CD4-positive, alpha-beta T cell (primary cell): Measurements from ENCODE around the gene PKN2. TPM values are rescaled to one million over a fixed set of nuclear protein-coding genes. Genes with fewer than 3 reads are reported as not detected.
A peak's percentile ranks its signal among the peaks of the same experiment; 100 is the strongest.

Source experiments
- ATAC-seq: fragments of 200-7000 bp; cut with Tn5 transposase; one replicate; pipeline ENCODE4 v1.10.0; 2022; ENCODE audit warnings: mild to moderate bottlenecking; ENCODE audit not compliant: poor library complexity
- CTCF ChIA-PET: fragments of 350-600 bp; sonication (Branson Sonifier 250); formaldehyde crosslinking; loops from one replicate; lab custom pipeline; 2021; ENCODE audit warnings: antibody characterized with exemption, inconsistent platforms; lab: Charles Lee
- POLR2A ChIA-PET: fragments of 350-600 bp; sonication (Branson Sonifier 250); formaldehyde crosslinking; loops from one replicate; lab custom pipeline; 2021; ENCODE audit warnings: antibody characterized with exemption, inconsistent platforms; lab: Charles Lee
- DNase-seq, 14 experiments: peaks; one replicate each; pipeline ENCODE4 v3.0.0-alpha.2; 2013 to 2020; ENCODE audit warnings: mixed read lengths in 2 of 14
- H3K27ac ChIP-seq, 2 donors: one replicate each; pipeline versions ENCODE4 v1.5.1 to v1.7.0; 2013; ENCODE audit warnings: low read length in 2 of 2, low read depth in 1 of 2, mild to moderate bottlenecking in 1 of 2
- H3K27me3 ChIP-seq, 2 experiments: 1 replicate in 1 of 2; 2 replicates in 1 of 2; pipeline versions ENCODE4 v1.6.1 to v1.7.0; 2013; ENCODE audit warnings: low read length in 2 of 2, control low read depth in 1 of 2, mild to moderate bottlenecking in 1 of 2, moderate library complexity in 1 of 2; ENCODE audit not compliant: insufficient read depth in 2 of 2, control insufficient read depth in 1 of 2
- H3K36me3 ChIP-seq: one replicate; pipeline ENCODE4 v1.6.1; 2013; ENCODE audit warnings: low read length, control low read depth; ENCODE audit not compliant: insufficient read depth
- H3K4me1 ChIP-seq: one replicate; pipeline ENCODE4 v1.6.1; 2013; ENCODE audit warnings: low read length, control low read depth; ENCODE audit not compliant: insufficient read depth
- H3K4me3 ChIP-seq: one replicate; pipeline ENCODE4 v1.5.1; 2013; ENCODE audit warnings: mild to moderate bottlenecking, low read length, moderate library complexity
- H3K9me3 ChIP-seq, 2 experiments: 1 replicate in 1 of 2; 2 replicates in 1 of 2; pipeline versions ENCODE4 v1.6.1 to v1.7.0; 2013; ENCODE audit warnings: low read length in 2 of 2, mild to moderate bottlenecking in 2 of 2, control low read depth in 1 of 2, moderate library complexity in 1 of 2; ENCODE audit not compliant: control insufficient read depth in 1 of 2, insufficient read depth in 1 of 2
- H3K27ac Mint-ChIP-seq: one replicate; pipeline ENCODE4 v1.8.0; 2020; ENCODE audit warnings: mixed read lengths
- H3K27me3 Mint-ChIP-seq: one replicate; pipeline ENCODE4 v1.8.0; 2021; ENCODE audit warnings: mixed read lengths
- H3K36me3 Mint-ChIP-seq: one replicate; pipeline ENCODE4 v1.8.0; 2021; ENCODE audit warnings: low read depth, mixed read lengths
- H3K4me1 Mint-ChIP-seq: one replicate; pipeline ENCODE4 v1.8.0; 2021; ENCODE audit warnings: low read depth, mixed read lengths
- H3K4me3 Mint-ChIP-seq: one replicate; pipeline ENCODE4 v1.8.0; 2020; ENCODE audit warnings: mild to moderate bottlenecking, mixed read lengths
- H3K9me3 Mint-ChIP-seq: one replicate; pipeline ENCODE4 v1.8.0; 2020; ENCODE audit warnings: mixed read lengths
- CTCF ChIP-seq: fragments of 200-600 bp; IDR thresholded peaks from one replicate; pipeline ENCODE4 v1.8.0; 2022; ENCODE audit warnings: antibody characterized with exemption, mild to moderate bottlenecking
- intact Hi-C, 2 experiments: fragments of 100-400 bp; cut with DNase I in 1 of 2; cut with micrococcal nuclease in 1 of 2; formaldehyde crosslinking; loops; one replicate each; pipeline versions ENCODE4 v1.15.1 to v1.9.0; 2023 to 2025; cut with DNase I, micrococcal nuclease
- total RNA-seq, 174 experiments: library from RNA in 2 of 174; stranded (reverse) in 2 of 174; gene quantifications; one replicate each; pipeline ENCODE4 v1.2.3 and lab custom pipeline; 2021 to 2026

The PKN2 gene
- total RNA-seq, 2 experiments from 2014 or later = 38.8 to 41.4 TPM

GRCh38 chr1:88680471-88680870 is 3.6 kb upstream of the PKN2 start:
- no peak for ATAC-seq
- CTCF ChIA-PET = no interaction called here
- H3K9me3 Mint-ChIP-seq = no peaks in the 10 kb centered on the region
- Histone ChIP-seq H3K4me1 (peaks cover 15% of the 10 kb centered on the region), H3K27ac (no peak overlapping the region), H3K27me3 (no peaks in the 10 kb centered on the region), H3K36me3 (no peaks in the 10 kb centered on the region), H3K4me3 (no peak overlapping the region), H3K9me3 (no peaks in the 10 kb centered on the region)
- H3K27ac Mint-ChIP-seq = peak overlapping the region; percentile 28
- no peak overlapping the region for H3K4me3 Mint-ChIP-seq
- H3K27me3 Mint-ChIP-seq = no peaks in the 10 kb centered on the region
- no peak for DNase-seq
- intact Hi-C loops = loop anchor here in 1 of 2 experiments (5.0 to 10.0 kb wide), 2 partner anchors 1314 to 1353 kb away; partner anchors contain the start of genes LMO4 and ZNF326
- POLR2A ChIA-PET = interaction anchor here (1.5 kb wide), 1 partner anchor 9 kb away, joined by 3 read pairs; no protein-coding TSS in a partner anchor
- TF ChIP-seq CTCF = no peak
- peaks cover 21% of the 10 kb centered on the region for H3K36me3 Mint-ChIP-seq
- peaks cover 21% of the 10 kb centered on the region for H3K4me1 Mint-ChIP-seq

GRCh38 chr1:88680911-88681622 is 3.0 kb upstream of the PKN2 start:
- POLR2A ChIA-PET = interaction anchor here (1.5 kb wide), 1 partner anchor 10 kb away, joined by 3 read pairs; no protein-coding TSS in a partner anchor
- H3K36me3 ChIP-seq = no peaks in the 10 kb centered on the region
- ATAC-seq (no peak), DNase-seq (no peak)
- H3K4me1 ChIP-seq = peaks cover 15% of the 10 kb centered on the region
- Mint-ChIP-seq H3K4me3 (no peak overlapping the region), H3K9me3 (no peaks in the 10 kb centered on the region), H3K27me3 (no peaks in the 10 kb centered on the region), H3K36me3 (peaks cover 21% of the 10 kb centered on the region), H3K27ac (no peak overlapping the region), H3K4me1 (peaks cover 22% of the 10 kb centered on the region)
- CTCF ChIA-PET = no interaction called here
- no peaks in the 10 kb centered on the region for H3K9me3 ChIP-seq
- H3K4me3 ChIP-seq = no peak overlapping the region
- no peaks in the 10 kb centered on the region for H3K27me3 ChIP-seq
- intact Hi-C loops = loop anchor here in 1 of 2 experiments (5.0 to 10.0 kb wide), 2 partner anchors 1314 to 1354 kb away; partner anchors contain the start of genes LMO4 and ZNF326
- TF ChIP-seq CTCF = no peak
- no peak overlapping the region for H3K27ac ChIP-seq

- Mint-ChIP-seq H3K36me3 (peaks cover 35% of the 10 kb centered on the region), H3K4me1 (peaks cover 50% of the 10 kb centered on the region), H3K27ac (peak overlapping the region; percentile 95), H3K27me3 (no peaks in the 10 kb centered on the region), H3K4me3 (peak overlapping the region; percentile 93), H3K9me3 (no peaks in the 10 kb centered on the region)
- intact Hi-C loops = loop anchor here (2.0 to 10.0 kb wide), 5 partner anchors 26 to 1357 kb away; partner anchors contain the start of genes GTF2B (in 2 of the 2), LMO4 (in 1 of the 2) and ZNF326 (in 1 of the 2)
- Histone ChIP-seq H3K4me3 (peak overlapping the region; percentile 95), H3K9me3 (no peaks in the 10 kb centered on the region), H3K27me3 (no peaks in the 10 kb centered on the region), H3K36me3 (no peaks in the 10 kb centered on the region), H3K27ac (peak overlapping the region; percentile 91 to 92), H3K4me1 (peaks cover 15% of the 10 kb centered on the region)
- peak; percentile 19 to 74 (median 46) for DNase-seq
- ChIA-PET POLR2A (interaction anchor here (0.7 to 3.5 kb wide), 19 partner anchors 10 to 1980 kb away, joined by 3 to 31 read pairs (median 7); partner anchors contain the start of genes GTF2B, HS2ST1, SELENOF and SH3GLB1), CTCF (interaction anchor here (0.7 to 2.2 kb wide), 7 partner anchors 9 to 1980 kb away, joined by 3 to 9 read pairs (median 5); partner anchors contain the start of gene SH3GLB1)
- no peak for TF ChIP-seq CTCF
- peak; percentile 35 for ATAC-seq
These were observed 597 bp downstream of the PKN2 start for GRCh38 chr1:88684482-88685258.
